ENCODE data around the gene CFAP20DC. TPM values are rescaled to one million over a fixed set of nuclear protein-coding genes. Genes with fewer than 3 reads are reported as not detected.
"Not testable (repeated sequence)": the region's sequence is repeated elsewhere in the genome, so short reads cannot be mapped to it uniquely, and the experiment has no call there.

The CFAP20DC gene
- total RNA-seq, 1 donor from 2014 or later: 1.6 TPM

DNA sequence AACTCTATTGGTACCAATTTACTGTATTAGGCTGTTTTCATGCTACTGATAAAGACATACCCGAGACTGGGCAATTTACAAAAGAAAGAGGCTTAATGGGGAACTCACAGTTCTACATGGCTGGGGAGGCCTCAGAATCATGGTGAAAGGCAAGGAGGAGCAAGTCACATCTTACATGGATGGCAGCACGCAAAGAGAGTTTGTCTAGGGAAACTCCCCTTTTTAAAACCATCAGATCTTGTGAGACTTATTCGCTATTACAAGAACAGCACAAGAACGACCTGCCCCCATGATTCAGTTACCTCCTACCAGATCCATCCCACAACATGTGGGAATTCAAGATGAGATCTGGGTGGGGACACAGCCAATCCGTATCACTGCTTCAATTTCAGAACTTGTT, 154.1 kb downstream of the CFAP20DC start:
- H3K36me3 ChIP-seq (ENCODE audit: control insufficient read depth in 3 of 3, insufficient read depth in 3 of 3, low read length in 3 of 3); H3K27ac ChIP-seq (ENCODE audit: low read depth, low read length); H3K4me1 ChIP-seq (ENCODE audit: control insufficient read depth in 3 of 3, insufficient read depth in 3 of 3, low read length in 3 of 3); H3K27me3 ChIP-seq (ENCODE audit: control insufficient read depth in 3 of 3, insufficient read depth in 3 of 3, low read length in 3 of 3); H3K9ac ChIP-seq (ENCODE audit: low read depth in 1 of 3, low read length in 3 of 3); H3K9me3 ChIP-seq (ENCODE audit: control insufficient read depth in 3 of 3, low read length in 3 of 3); H3K4me3 ChIP-seq (ENCODE audit: low read length in 3 of 3): not testable (repeated sequence)

DNA sequence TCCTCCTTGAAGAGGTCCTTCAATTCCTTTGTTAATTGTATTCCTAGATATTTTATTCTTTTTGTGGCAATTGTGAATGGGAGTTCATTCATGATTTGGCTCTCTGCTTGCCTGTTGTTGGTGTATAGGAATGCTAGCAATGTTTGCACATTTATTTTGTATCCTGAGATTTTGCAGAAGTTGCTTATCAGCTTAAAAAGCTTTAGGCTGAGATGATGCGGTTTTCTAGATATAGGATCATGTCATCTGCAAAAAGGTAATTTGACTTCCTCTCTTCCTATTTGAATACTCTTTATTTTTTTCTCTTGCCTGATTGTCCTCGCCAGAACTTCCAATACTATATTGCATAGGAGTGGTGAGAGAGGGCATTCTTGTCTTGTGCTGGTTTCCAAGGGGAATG, 157.3 kb downstream of the CFAP20DC start:
- H3K27me3 ChIP-seq (ENCODE audit: control insufficient read depth in 3 of 3, insufficient read depth in 3 of 3, low read length in 3 of 3); H3K4me1 ChIP-seq (ENCODE audit: control insufficient read depth in 3 of 3, insufficient read depth in 3 of 3, low read length in 3 of 3); H3K36me3 ChIP-seq (ENCODE audit: control insufficient read depth in 3 of 3, insufficient read depth in 3 of 3, low read length in 3 of 3); H3K27ac ChIP-seq (ENCODE audit: low read depth, low read length); H3K4me3 ChIP-seq (ENCODE audit: low read length in 3 of 3); H3K9ac ChIP-seq (ENCODE audit: low read depth in 1 of 3, low read length in 3 of 3); H3K9me3 ChIP-seq (ENCODE audit: control insufficient read depth in 3 of 3, low read length in 3 of 3): not testable (repeated sequence)

DNA sequence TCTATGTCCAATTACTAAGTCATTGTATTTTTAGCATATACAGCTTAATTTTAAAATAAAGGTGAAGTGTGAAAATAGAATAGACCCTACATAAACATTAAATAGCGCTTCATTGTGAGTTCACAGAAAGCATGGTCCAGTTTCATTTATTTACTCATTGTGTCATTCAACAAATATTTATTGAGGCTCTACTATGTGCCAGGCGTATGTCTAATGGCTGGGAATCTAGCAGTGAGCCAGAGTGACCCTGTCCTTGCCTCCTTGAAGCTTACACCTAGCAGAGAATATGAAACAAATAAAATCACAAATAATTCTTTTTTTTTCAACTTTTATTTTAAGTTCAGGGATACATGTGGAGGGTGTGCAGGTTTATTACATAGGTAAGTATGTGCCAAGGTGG, 161.7 kb downstream of the CFAP20DC start:
- H3K4me3 ChIP-seq (ENCODE audit: low read length in 3 of 3): no peak overlapping the region
- H3K27ac ChIP-seq (ENCODE audit: low read depth, low read length): no peak overlapping the region
- no peaks in the 10 kb centered on the region for H3K4me1 ChIP-seq (ENCODE audit: control insufficient read depth in 3 of 3, insufficient read depth in 3 of 3, low read length in 3 of 3)
- no peak overlapping the region for H3K9ac ChIP-seq (ENCODE audit: low read depth in 1 of 3, low read length in 3 of 3)
- H3K9me3 ChIP-seq (ENCODE audit: control insufficient read depth in 3 of 3, low read length in 3 of 3): no peaks in the 10 kb centered on the region
- H3K36me3 ChIP-seq (ENCODE audit: control insufficient read depth in 3 of 3, insufficient read depth in 3 of 3, low read length in 3 of 3): no peaks in the 10 kb centered on the region
- H3K27me3 ChIP-seq (ENCODE audit: control insufficient read depth in 3 of 3, insufficient read depth in 3 of 3, low read length in 3 of 3): no peaks in the 10 kb centered on the region

DNA sequence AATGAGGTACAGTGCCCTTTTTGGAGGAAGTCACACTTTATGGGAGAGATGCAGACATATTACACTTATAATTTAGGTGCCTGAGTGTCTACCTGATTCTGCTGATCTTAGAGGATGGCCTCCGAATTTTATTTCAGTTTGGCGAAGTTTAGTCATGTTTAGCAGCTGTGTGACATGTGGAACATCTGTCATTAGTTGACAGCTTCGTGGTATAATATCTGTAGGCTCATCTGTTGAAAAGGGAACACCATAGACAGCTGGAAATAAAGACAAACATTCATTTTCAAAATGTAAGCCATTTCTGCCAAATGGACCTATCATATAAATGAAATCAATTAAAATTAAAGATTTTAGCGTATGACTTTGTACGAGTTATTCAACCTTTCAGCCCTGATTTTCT, 165.4 kb downstream of the CFAP20DC start:
- Histone ChIP-seq H3K4me1 (ENCODE audit: control insufficient read depth in 3 of 3, insufficient read depth in 3 of 3, low read length in 3 of 3) (no peaks in the 10 kb centered on the region), H3K9ac (ENCODE audit: low read depth in 1 of 3, low read length in 3 of 3) (no peak overlapping the region), H3K36me3 (ENCODE audit: control insufficient read depth in 3 of 3, insufficient read depth in 3 of 3, low read length in 3 of 3) (no peaks in the 10 kb centered on the region), H3K27ac (ENCODE audit: low read depth, low read length) (no peak overlapping the region), H3K9me3 (ENCODE audit: control insufficient read depth in 3 of 3, low read length in 3 of 3) (no peaks in the 10 kb centered on the region), H3K4me3 (ENCODE audit: low read length in 3 of 3) (no peak overlapping the region), H3K27me3 (ENCODE audit: control insufficient read depth in 3 of 3, insufficient read depth in 3 of 3, low read length in 3 of 3) (no peaks in the 10 kb centered on the region)

DNA sequence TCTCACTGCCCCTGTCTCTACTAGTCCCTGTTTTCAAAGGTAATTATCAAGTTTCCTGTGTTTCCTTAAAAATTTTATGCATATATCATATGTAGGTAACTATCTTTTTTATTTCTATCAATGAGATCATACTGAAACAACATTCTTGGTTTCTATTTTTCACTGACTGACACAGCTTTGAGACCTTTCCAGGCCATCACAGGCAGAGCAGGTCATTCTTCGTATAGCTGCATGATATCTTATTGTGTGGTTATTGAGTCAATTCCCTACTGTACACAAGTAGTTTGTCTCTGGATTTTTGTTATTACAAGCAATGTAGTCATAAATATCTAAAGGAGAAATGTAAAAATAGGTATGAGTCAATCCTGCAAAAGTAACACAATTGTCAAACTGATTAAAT, 169.6 kb downstream of the CFAP20DC start:
- Histone ChIP-seq H3K36me3 (ENCODE audit: control insufficient read depth in 3 of 3, insufficient read depth in 3 of 3, low read length in 3 of 3) (no peaks in the 10 kb centered on the region), H3K9me3 (ENCODE audit: control insufficient read depth in 3 of 3, low read length in 3 of 3) (no peaks in the 10 kb centered on the region), H3K4me1 (ENCODE audit: control insufficient read depth in 3 of 3, insufficient read depth in 3 of 3, low read length in 3 of 3) (no peaks in the 10 kb centered on the region), H3K4me3 (ENCODE audit: low read length in 3 of 3) (no peak overlapping the region), H3K9ac (ENCODE audit: low read depth in 1 of 3, low read length in 3 of 3) (no peak overlapping the region), H3K27me3 (ENCODE audit: control insufficient read depth in 3 of 3, insufficient read depth in 3 of 3, low read length in 3 of 3) (no peaks in the 10 kb centered on the region), H3K27ac (ENCODE audit: low read depth, low read length) (no peak overlapping the region)

DNA sequence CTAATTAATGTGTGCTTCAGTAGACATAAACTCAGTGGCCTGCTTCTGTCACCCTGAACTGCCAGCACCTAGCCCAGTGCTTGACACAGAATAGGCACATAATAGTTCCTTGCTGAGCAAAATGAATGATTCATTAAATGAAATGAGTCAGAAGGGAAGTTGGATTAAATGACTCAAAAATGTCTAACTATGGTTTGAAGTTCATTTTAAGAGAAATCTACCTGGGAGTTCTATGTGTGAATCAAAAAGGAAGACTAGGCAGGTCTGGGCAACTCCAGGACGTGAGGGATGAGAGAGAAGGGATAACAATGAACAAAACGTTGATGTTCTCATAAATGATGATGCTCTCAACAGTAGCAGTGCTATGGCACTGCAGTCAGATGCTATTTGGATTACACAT, 175.0 kb downstream of the CFAP20DC start:
- H3K4me1 ChIP-seq (ENCODE audit: control insufficient read depth in 3 of 3, insufficient read depth in 3 of 3, low read length in 3 of 3): no peaks in the 10 kb centered on the region
- no peak overlapping the region for H3K27ac ChIP-seq (ENCODE audit: low read depth, low read length)
- no peaks in the 10 kb centered on the region for H3K27me3 ChIP-seq (ENCODE audit: control insufficient read depth in 3 of 3, insufficient read depth in 3 of 3, low read length in 3 of 3)
- no peak overlapping the region for H3K4me3 ChIP-seq (ENCODE audit: low read length in 3 of 3)
- H3K9me3 ChIP-seq (ENCODE audit: control insufficient read depth in 3 of 3, low read length in 3 of 3): no peaks in the 10 kb centered on the region
- H3K9ac ChIP-seq (ENCODE audit: low read depth in 1 of 3, low read length in 3 of 3): no peak overlapping the region
- H3K36me3 ChIP-seq (ENCODE audit: control insufficient read depth in 3 of 3, insufficient read depth in 3 of 3, low read length in 3 of 3): no peaks in the 10 kb centered on the region

DNA sequence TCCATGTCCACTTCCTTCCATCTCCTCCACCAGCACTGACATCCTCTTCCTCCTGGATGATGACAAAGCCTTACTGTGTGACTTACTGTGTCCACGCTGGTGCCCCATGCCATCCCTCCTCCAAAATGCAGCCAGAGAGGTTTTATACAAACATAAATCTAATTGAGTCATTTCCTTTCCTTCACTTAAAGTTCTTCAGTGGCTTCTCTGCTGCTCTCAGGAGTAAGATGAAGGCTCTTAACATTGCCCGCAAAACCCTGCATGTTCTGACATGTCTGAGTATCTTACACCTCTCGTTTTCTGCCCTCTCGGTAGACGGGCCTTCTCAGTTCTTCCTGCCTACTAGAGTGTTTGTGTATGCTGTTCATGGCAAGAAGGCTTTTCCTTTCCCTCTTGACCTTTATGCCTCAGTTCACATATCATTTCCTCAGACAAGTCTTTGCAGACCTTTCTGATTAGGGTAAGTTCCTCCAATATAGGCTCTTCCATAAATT, 175.5 kb downstream of the CFAP20DC start:
- Histone ChIP-seq H3K27ac (ENCODE audit: low read depth, low read length) (no peak overlapping the region), H3K36me3 (ENCODE audit: control insufficient read depth in 3 of 3, insufficient read depth in 3 of 3, low read length in 3 of 3) (no peaks in the 10 kb centered on the region), H3K9me3 (ENCODE audit: control insufficient read depth in 3 of 3, low read length in 3 of 3) (no peaks in the 10 kb centered on the region), H3K4me1 (ENCODE audit: control insufficient read depth in 3 of 3, insufficient read depth in 3 of 3, low read length in 3 of 3) (no peaks in the 10 kb centered on the region), H3K4me3 (ENCODE audit: low read length in 3 of 3) (no peak overlapping the region), H3K27me3 (ENCODE audit: control insufficient read depth in 3 of 3, insufficient read depth in 3 of 3, low read length in 3 of 3) (no peaks in the 10 kb centered on the region), H3K9ac (ENCODE audit: low read depth in 1 of 3, low read length in 3 of 3) (no peak overlapping the region)

DNA sequence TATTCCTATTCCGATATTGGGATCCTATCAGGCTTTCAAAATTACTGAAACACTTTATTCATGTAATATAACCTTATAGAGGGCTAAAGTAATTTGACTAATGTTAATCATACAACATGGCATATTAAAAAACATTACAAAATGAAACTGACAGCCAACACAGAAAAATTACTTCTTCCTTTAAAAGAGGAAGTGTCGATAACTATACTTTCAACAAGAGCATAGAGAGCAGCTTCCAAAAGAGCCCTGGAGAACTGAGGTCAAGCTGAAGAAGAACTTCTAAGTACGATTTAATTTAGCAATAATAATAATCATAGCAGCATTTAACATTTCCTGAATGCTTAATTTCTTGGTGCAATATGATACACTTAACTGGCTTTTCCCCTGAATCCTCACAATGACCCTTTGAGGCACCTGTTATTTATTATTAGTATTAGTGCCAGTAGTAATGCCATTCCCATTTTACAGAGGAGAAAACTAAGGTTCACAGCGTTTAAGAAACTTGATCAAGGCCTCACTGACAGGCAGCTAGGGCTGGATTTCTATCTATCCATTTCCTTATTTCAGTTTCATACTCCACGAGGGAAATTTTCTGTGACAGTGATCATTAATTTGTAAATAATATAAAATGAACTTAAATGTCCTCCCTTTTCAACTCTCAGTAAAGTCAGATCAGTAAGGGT, 181.6 kb downstream of the CFAP20DC start:
- H3K9ac ChIP-seq (ENCODE audit: low read depth in 1 of 3, low read length in 3 of 3): no peak overlapping the region
- no peaks in the 10 kb centered on the region for H3K36me3 ChIP-seq (ENCODE audit: control insufficient read depth in 3 of 3, insufficient read depth in 3 of 3, low read length in 3 of 3)
- H3K4me3 ChIP-seq (ENCODE audit: low read length in 3 of 3): no peak overlapping the region
- H3K27ac ChIP-seq (ENCODE audit: low read depth, low read length): no peak overlapping the region
- no peaks in the 10 kb centered on the region for H3K9me3 ChIP-seq (ENCODE audit: control insufficient read depth in 3 of 3, low read length in 3 of 3)
- no peaks in the 10 kb centered on the region for H3K4me1 ChIP-seq (ENCODE audit: control insufficient read depth in 3 of 3, insufficient read depth in 3 of 3, low read length in 3 of 3)
- H3K27me3 ChIP-seq (ENCODE audit: control insufficient read depth in 3 of 3, insufficient read depth in 3 of 3, low read length in 3 of 3): no peaks in the 10 kb centered on the region

DNA sequence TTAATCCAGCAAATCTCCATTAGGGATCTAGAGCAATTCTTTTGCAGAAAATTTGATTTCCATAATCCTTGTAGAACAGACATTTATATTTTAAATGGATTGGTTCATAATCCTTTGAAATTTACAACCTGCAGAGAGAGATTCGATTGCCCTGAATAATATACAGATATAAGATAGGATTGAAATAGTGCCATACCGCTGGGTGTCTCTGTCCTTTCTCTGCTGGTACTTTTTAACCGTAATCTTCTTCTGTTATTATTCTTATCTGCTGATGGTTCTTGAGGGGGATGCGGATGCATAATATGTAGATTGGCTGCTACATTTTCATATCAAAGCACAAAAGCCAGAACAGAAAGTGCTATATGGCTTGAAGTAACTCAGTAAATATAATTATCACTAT, 182.2 kb downstream of the CFAP20DC start:
- Histone ChIP-seq H3K36me3 (ENCODE audit: control insufficient read depth in 3 of 3, insufficient read depth in 3 of 3, low read length in 3 of 3) (no peaks in the 10 kb centered on the region), H3K4me3 (ENCODE audit: low read length in 3 of 3) (no peak overlapping the region), H3K4me1 (ENCODE audit: control insufficient read depth in 3 of 3, insufficient read depth in 3 of 3, low read length in 3 of 3) (no peaks in the 10 kb centered on the region), H3K27ac (ENCODE audit: low read depth, low read length) (no peak overlapping the region), H3K9me3 (ENCODE audit: control insufficient read depth in 3 of 3, low read length in 3 of 3) (no peaks in the 10 kb centered on the region), H3K9ac (ENCODE audit: low read depth in 1 of 3, low read length in 3 of 3) (no peak overlapping the region), H3K27me3 (ENCODE audit: control insufficient read depth in 3 of 3, insufficient read depth in 3 of 3, low read length in 3 of 3) (no peaks in the 10 kb centered on the region)

DNA sequence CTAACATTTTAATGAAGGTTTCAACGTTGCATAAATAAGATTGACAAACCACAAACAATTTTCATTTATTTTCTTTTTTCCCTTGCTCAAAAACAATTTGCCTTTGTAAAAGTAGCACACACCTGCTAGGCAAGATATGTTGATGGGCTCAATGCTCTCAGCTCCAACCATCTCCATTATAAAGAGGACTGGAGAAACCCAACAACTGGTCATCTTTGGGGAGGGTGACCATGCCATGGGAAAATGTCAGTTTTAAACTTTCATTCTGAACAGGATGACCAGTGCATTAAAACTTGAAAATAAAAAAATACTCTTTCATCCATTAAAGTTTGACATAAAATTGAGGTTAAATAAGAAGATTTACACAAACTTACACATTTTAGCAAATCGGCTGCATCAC, 183.7 kb downstream of the CFAP20DC start:
- H3K36me3 ChIP-seq (ENCODE audit: control insufficient read depth in 3 of 3, insufficient read depth in 3 of 3, low read length in 3 of 3): no peaks in the 10 kb centered on the region
- no peak overlapping the region for H3K27ac ChIP-seq (ENCODE audit: low read depth, low read length)
- no peaks in the 10 kb centered on the region for H3K4me1 ChIP-seq (ENCODE audit: control insufficient read depth in 3 of 3, insufficient read depth in 3 of 3, low read length in 3 of 3)
- no peak overlapping the region for H3K9ac ChIP-seq (ENCODE audit: low read depth in 1 of 3, low read length in 3 of 3)
- no peaks in the 10 kb centered on the region for H3K9me3 ChIP-seq (ENCODE audit: control insufficient read depth in 3 of 3, low read length in 3 of 3)
- H3K27me3 ChIP-seq (ENCODE audit: control insufficient read depth in 3 of 3, insufficient read depth in 3 of 3, low read length in 3 of 3): no peaks in the 10 kb centered on the region
- H3K4me3 ChIP-seq (ENCODE audit: low read length in 3 of 3): no peak overlapping the region

Data from skeletal muscle tissue (tissue), 4 donors.